Measurements from ENCODE around the gene MAPKAP1.
A peak's percentile ranks its signal among the peaks of the same experiment; 100 is the strongest.

Gene MAPKAP1

GRCh38 chr9:125674981-125675973 lies 31.7 kb downstream of the MAPKAP1 start:
- TF ChIP-seq TAF1 (IDR thresholded peaks at IDR 0.05; ENCODE audit: low read depth) (no peak), TEAD4 (IDR thresholded peaks at IDR 0.05) (peak; percentile 63)

- TF ChIP-seq ZBTB7A (IDR thresholded peaks at IDR 0.05; ENCODE audit: low read depth) (no peak), YY1 (IDR thresholded peaks at IDR 0.05; ENCODE audit: low read depth) (no peak), NFIC (IDR thresholded peaks at IDR 0.05) (no peak), REST (IDR thresholded peaks at IDR 0.05; ENCODE audit: low read depth) (no peak), RAD21 (IDR thresholded peaks at IDR 0.05; ENCODE audit: low read depth) (no peak), CREB1 (IDR thresholded peaks at IDR 0.05; ENCODE audit: low read depth) (no peak), EGR1 (IDR thresholded peaks at IDR 0.05) (no peak), USF1 (IDR thresholded peaks at IDR 0.05) (no peak), TEAD4 (IDR thresholded peaks at IDR 0.05) (no peak), TCF12 (IDR thresholded peaks at IDR 0.05; ENCODE audit: low read depth) (no peak), EP300 (IDR thresholded peaks at IDR 0.05; ENCODE audit: borderline replicate concordance) (no peak), FOXM1 (IDR thresholded peaks at IDR 0.05; ENCODE audit: borderline replicate concordance, low read depth) (no peak), MAX (IDR thresholded peaks at IDR 0.05) (no peak), CEBPB (IDR thresholded peaks at IDR 0.05) (no peak)
Observed at GRCh38 chr9:125672876-125673275, 34.1 kb downstream of the MAPKAP1 start.

GRCh38 chr9:125663127-125663526 lies 43.9 kb downstream of the MAPKAP1 start:
- TF ChIP-seq TEAD4 (IDR thresholded peaks at IDR 0.05) (no peak), RAD21 (IDR thresholded peaks at IDR 0.05; ENCODE audit: low read depth) (no peak), EP300 (IDR thresholded peaks at IDR 0.05; ENCODE audit: borderline replicate concordance) (no peak), TAF1 (IDR thresholded peaks at IDR 0.05; ENCODE audit: low read depth) (no peak)

GRCh38 chr9:125660557-125660956 lies 46.5 kb downstream of the MAPKAP1 start:
- TF ChIP-seq TEAD4 (IDR thresholded peaks at IDR 0.05) (no peak), ZBTB7A (IDR thresholded peaks at IDR 0.05; ENCODE audit: low read depth) (no peak), YY1 (IDR thresholded peaks at IDR 0.05; ENCODE audit: low read depth) (no peak), USF1 (IDR thresholded peaks at IDR 0.05) (no peak), FOXM1 (IDR thresholded peaks at IDR 0.05; ENCODE audit: borderline replicate concordance, low read depth) (no peak), REST (IDR thresholded peaks at IDR 0.05; ENCODE audit: low read depth) (no peak), CEBPB (IDR thresholded peaks at IDR 0.05) (no peak), EP300 (IDR thresholded peaks at IDR 0.05; ENCODE audit: borderline replicate concordance) (no peak), RAD21 (IDR thresholded peaks at IDR 0.05; ENCODE audit: low read depth) (no peak), TCF12 (IDR thresholded peaks at IDR 0.05; ENCODE audit: low read depth) (no peak), NFIC (IDR thresholded peaks at IDR 0.05) (no peak), TAF1 (IDR thresholded peaks at IDR 0.05; ENCODE audit: low read depth) (no peak), CREB1 (IDR thresholded peaks at IDR 0.05; ENCODE audit: low read depth) (no peak), MAX (IDR thresholded peaks at IDR 0.05) (no peak), EGR1 (IDR thresholded peaks at IDR 0.05) (no peak)

GRCh38 chr9:125659954-125660353 lies 47.1 kb downstream of the MAPKAP1 start:
- TF ChIP-seq REST (IDR thresholded peaks at IDR 0.05; ENCODE audit: low read depth) (no peak), TAF1 (IDR thresholded peaks at IDR 0.05; ENCODE audit: low read depth) (no peak), EP300 (IDR thresholded peaks at IDR 0.05; ENCODE audit: borderline replicate concordance) (no peak), TEAD4 (IDR thresholded peaks at IDR 0.05) (no peak), MAX (IDR thresholded peaks at IDR 0.05) (no peak), YY1 (IDR thresholded peaks at IDR 0.05; ENCODE audit: low read depth) (no peak), USF1 (IDR thresholded peaks at IDR 0.05) (no peak), CEBPB (IDR thresholded peaks at IDR 0.05) (no peak), FOXM1 (IDR thresholded peaks at IDR 0.05; ENCODE audit: borderline replicate concordance, low read depth) (no peak), EGR1 (IDR thresholded peaks at IDR 0.05) (no peak)
